ENCODE data around the gene GUCD1. TPM values are rescaled to one million over a fixed set of nuclear protein-coding genes. Genes with fewer than 3 reads are reported as not detected.
"Not testable (repeated sequence)": the region's sequence is repeated elsewhere in the genome, so short reads cannot be mapped to it uniquely, and the experiment has no call there.

GUCD1 gene
- total RNA-seq, 2 donors from 2014 or later: 44.4 to 58.7 TPM

GRCh38 chr22:24536089-24536488 is 18.8 kb downstream of the GUCD1 start:
- Histone ChIP-seq H3K27me3 (no peaks in the 10 kb centered on the region), H3K27ac (no peak overlapping the region), H3K9me3 (no peaks in the 10 kb centered on the region), H3K4me3 (no peak overlapping the region), H3K4me1 (peaks cover 34% of the 10 kb centered on the region), H3K36me3 (replicated peaks in 1 of 2; ENCODE audit: insufficient read depth in 1 of 2, low read depth in 2 of 2) (peaks cover 0 to 9% of the 10 kb centered on the region in 2 donors)
- WGBS, 2 donors: 33 to 37% methylated on average over 3 of the region's 3 CpGs
- intact Hi-C loops (cut with DNase I): no loop called here
- ATAC-seq (peak; percentile 25), DNase-seq (peak in 2 of 4 donors; percentile 35 to 44)
- TF ChIP-seq, protein P1, sequence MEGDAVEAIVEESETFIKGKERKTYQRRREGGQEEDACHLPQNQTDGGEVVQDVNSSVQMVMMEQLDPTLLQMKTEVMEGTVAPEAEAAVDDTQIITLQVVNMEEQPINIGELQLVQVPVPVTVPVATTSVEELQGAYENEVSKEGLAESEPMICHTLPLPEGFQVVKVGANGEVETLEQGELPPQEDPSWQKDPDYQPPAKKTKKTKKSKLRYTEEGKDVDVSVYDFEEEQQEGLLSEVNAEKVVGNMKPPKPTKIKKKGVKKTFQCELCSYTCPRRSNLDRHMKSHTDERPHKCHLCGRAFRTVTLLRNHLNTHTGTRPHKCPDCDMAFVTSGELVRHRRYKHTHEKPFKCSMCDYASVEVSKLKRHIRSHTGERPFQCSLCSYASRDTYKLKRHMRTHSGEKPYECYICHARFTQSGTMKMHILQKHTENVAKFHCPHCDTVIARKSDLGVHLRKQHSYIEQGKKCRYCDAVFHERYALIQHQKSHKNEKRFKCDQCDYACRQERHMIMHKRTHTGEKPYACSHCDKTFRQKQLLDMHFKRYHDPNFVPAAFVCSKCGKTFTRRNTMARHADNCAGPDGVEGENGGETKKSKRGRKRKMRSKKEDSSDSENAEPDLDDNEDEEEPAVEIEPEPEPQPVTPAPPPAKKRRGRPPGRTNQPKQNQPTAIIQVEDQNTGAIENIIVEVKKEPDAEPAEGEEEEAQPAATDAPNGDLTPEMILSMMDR (IDR thresholded peaks at IDR 0.05): no peak
- TF ChIP-seq POLR2A (IDR thresholded peaks at IDR 0.05): no peak

DNA sequence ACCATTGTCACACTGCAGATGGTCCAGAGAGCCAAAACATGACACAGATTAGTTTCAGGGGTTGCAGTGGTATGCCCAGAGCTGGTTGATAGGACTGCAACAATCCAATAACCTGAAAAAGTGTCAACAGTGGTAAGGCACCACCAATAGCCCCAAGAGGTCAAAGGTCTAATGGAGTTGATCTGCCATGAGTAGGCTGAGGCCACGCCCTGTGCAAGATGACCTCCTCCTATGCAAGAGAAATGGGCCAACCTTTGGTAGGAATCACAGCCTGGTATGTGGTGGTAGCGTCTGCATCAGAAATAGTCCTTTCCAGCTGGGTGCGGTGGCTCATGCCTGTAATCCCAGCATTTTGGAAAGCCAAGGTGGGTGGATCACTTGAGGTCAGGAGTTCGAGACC is 19.6 kb downstream of the GUCD1 start:
- intact Hi-C loops (cut with DNase I): no loop called here
- H3K27ac ChIP-seq: no peak overlapping the region
- DNase-seq: no peak
- peaks cover 38% of the 10 kb centered on the region for H3K4me1 ChIP-seq
- no peak for ATAC-seq
- H3K9me3 ChIP-seq: no peaks in the 10 kb centered on the region
- TF ChIP-seq, protein P1 (IDR thresholded peaks at IDR 0.05): no peak
- no peak for TF ChIP-seq POLR2A (IDR thresholded peaks at IDR 0.05)
- WGBS, 2 donors: 91 to 100% methylated on average over 3 to 4 of the region's 4 CpGs
- H3K4me3 ChIP-seq: no peak overlapping the region
- peaks cover 0 to 4% of the 10 kb centered on the region in 2 donors for H3K36me3 ChIP-seq (replicated peaks in 1 of 2; ENCODE audit: insufficient read depth in 1 of 2, low read depth in 2 of 2)
- H3K27me3 ChIP-seq: no peaks in the 10 kb centered on the region

- H3K36me3 ChIP-seq (replicated peaks in 1 of 2; ENCODE audit: insufficient read depth in 1 of 2, low read depth in 2 of 2): no peaks in the 10 kb centered on the region
- peak; percentile 83 for ATAC-seq
- peak in 2 of 4 donors; percentile 45 to 50 for DNase-seq
- no peaks in the 10 kb centered on the region for H3K27me3 ChIP-seq
- peak overlapping the region in 3 of 4 donors; percentile 20 to 56 (median 45) for H3K27ac ChIP-seq
- H3K4me3 ChIP-seq: no peak overlapping the region
- no peaks in the 10 kb centered on the region for H3K9me3 ChIP-seq
- TF ChIP-seq POLR2A (IDR thresholded peaks at IDR 0.05): no peak
- TF ChIP-seq, protein P1 (IDR thresholded peaks at IDR 0.05): no peak
- peaks cover 38% of the 10 kb centered on the region for H3K4me1 ChIP-seq
- intact Hi-C loops (cut with DNase I): no loop called here
- 16 to 40% methylated on average over 1 of the region's 1 CpG for WGBS, 2 donors
Measured at GRCh38 chr22:24532075-24532474, 22.9 kb downstream of the GUCD1 start.

- ATAC-seq; DNase-seq; H3K36me3 ChIP-seq (replicated peaks in 1 of 2; ENCODE audit: insufficient read depth in 1 of 2, low read depth in 2 of 2); H3K27me3 ChIP-seq; intact Hi-C loops (cut with DNase I); H3K9me3 ChIP-seq; H3K4me3 ChIP-seq: not testable (repeated sequence)
- peak overlapping the region in 2 of 4 donors; percentile 20 to 56 for H3K27ac ChIP-seq
- H3K4me1 ChIP-seq: peaks cover 30% of the 10 kb centered on the region
- WGBS, 2 donors: 61 to 62% methylated on average over 3 of the region's 3 CpGs
Measured at GRCh38 chr22:24530968-24531367, 24.0 kb downstream of the GUCD1 start.

DNA sequence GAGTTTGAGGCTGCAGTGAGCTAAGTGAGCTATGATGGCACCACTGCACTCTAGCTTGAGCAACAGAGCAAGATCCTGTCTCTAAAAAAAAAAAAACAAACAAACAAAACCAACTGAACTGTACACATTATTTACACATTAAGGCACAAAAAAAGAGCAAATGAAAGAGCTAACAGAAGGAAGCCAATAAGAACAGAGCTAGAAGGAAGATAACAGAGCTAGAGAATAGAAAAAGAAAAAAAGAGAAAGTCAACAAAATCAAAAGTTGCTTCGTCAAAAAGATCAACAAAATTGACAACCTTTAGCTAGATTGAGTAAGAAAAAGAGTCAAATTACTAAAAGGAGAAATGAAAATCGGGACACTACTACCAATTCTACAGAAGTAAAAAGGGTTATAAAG is 25.0 kb downstream of the GUCD1 start:
- peaks cover 27% of the 10 kb centered on the region for H3K4me1 ChIP-seq
- no peak overlapping the region for H3K4me3 ChIP-seq
- intact Hi-C loops (cut with DNase I): no loop called here
- no peak overlapping the region for H3K27ac ChIP-seq
- no peaks in the 10 kb centered on the region for H3K36me3 ChIP-seq (replicated peaks in 1 of 2; ENCODE audit: insufficient read depth in 1 of 2, low read depth in 2 of 2)
- DNase-seq (no peak), ATAC-seq (no peak)
- WGBS, 2 donors: 51 to 52% methylated on average over 2 of the region's 2 CpGs
- no peak for TF ChIP-seq POLR2A (IDR thresholded peaks at IDR 0.05)
- TF ChIP-seq, protein P1 (IDR thresholded peaks at IDR 0.05): no peak
- H3K27me3 ChIP-seq: no peaks in the 10 kb centered on the region
- no peaks in the 10 kb centered on the region for H3K9me3 ChIP-seq
